Effector CD4-positive, alpha-beta T cell (primary cell): ENCODE results near the gene BIRC7.
"Not testable (repeated sequence)": the region's sequence is repeated elsewhere in the genome, so short reads cannot be mapped to it uniquely, and the experiment has no call there.

Experiments
- DNase-seq: peaks from one replicate; pipeline ENCODE4 v3.0.0-alpha.2; 2020

BIRC7 gene

DNA sequence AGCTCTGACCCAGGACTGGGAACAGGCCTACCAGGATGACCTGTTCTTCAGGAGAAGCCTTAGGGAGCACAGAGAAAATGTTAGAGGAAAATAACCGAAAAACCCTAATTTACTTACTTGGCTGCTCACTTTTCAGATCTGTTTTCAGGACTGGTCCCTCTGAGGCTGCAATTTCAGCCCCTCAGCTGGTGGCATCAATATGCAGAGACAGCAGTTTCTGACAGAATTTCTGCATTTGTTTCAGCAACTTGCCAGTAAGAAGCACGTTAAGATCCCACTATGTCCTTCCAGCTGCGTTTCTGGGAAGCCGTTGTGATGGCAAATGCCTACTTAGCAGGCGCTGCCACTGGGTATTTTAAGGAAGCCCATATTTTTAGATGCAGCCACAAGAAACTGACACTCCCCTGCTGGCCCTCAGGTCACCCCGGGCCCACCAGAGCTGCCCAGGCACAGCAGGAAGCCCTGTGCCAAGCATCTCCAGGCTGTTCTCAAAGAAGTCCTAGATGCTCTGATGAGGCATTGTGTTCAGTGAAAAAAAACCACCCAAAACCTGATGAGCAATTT, 27.3 kb upstream of the BIRC7 start:
- no peak for DNase-seq

DNA sequence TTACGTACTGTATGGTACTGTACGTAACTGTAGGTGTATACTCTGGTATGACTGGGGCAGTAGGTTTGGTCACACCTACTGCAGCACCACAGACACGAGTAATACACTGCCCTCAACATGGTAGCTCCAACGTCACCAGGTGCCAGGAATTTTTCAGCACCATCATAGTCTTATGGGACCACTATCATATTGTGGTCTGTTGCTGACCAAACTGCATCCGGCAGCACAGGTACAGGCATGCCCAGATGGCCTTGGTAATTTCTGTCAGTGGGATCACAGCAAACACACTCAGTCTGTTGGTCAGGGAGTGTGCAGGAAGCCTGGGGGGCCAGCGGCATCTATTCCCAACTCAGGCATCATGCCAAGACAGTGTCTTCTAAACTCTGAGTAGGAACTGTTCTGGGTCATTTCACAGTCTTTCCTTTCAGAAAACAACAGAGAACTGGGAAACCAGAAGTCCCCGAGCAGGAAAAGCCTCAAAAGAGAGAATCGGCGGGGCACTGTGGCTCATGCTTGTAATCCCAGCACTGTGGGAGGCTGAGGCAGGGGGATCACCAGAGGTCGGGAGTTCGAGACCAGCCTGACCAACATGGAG, 25.6 kb upstream of the BIRC7 start:
- no peak for DNase-seq

GRCh38 chr20:63212393-63212730, 23.3 kb upstream of the BIRC7 start:
- DNase-seq, result no peak

GRCh38 chr20:63212792-63213191, 22.9 kb upstream of the BIRC7 start:
- no peak for DNase-seq

DNA sequence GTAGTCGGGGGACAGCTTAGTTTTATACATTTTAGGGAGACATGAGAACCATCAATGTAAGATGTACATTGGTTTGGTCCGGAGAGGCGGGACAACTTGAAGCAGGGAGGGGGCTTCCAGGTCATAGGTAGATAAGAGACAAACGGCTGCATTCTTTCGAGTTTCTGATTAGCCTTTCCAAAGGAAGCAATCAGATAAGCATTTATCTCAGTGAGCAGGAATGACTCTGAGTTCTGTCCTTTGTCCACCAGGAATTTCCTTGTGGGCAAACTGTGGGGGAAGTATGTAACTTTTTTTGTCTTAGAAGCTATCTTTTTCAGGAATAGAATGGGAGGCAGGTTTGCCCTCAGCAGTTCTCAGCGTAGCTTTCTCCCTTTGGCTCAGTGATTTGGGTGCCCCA, 21.2 kb upstream of the BIRC7 start:
- no peak for DNase-seq

- no peak for DNase-seq
Observed at GRCh38 chr20:63215101-63216040, 20.3 kb upstream of the BIRC7 start.

DNA sequence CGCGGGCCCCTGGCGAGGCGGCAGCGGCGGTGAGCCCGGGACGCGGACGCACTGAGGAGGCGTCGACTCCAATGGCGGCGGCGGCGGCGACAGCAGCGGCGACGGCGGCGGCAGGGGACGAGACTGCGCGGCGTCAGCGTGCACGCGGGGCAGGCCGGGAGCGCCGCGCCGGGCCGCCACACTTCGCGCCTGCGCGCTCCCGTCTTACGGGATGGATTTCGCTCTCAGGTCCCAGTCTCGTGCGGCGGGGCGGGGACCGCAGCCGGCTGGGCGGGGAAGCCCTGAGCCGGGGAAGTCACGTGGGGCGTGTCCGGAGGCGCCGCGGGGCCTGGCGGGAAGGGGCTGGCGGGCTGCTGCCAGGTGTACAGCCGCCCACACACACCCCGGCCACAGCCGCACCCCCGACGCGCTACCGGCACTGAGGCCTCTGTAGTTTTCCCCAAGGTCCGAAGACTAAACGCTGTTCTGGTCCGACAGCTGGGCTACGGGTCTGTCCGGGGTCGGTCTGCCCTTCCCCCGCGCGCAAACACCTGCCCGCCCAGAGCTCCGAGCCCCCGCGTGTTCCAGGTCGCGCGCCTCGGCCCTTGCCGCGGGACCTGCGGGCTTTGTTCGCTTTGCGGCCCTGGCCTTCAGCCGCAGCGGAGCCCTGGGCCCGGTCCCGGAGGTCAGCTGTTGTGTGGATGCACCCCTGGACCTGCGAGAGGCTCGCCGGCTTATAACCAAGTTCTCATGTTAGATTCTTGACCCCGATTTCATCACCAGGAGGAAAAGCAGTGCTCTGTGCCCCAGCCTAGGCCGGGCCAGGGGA, 19.5 kb upstream of the BIRC7 start, which contains the start of gene YTHDF1:
Gene YTHDF1 (minus strand): TSS at position 91 of the 808 bp plus-strand sequence. CDS start 239 bp downstream, outside the sequence.
- peak; percentile 91 for DNase-seq

GRCh38 chr20:63216849-63217471, 18.7 kb upstream of the BIRC7 start:
- DNase-seq, result no peak

GRCh38 chr20:63217706-63218105, 18.0 kb upstream of the BIRC7 start:
- no peak for DNase-seq

DNA sequence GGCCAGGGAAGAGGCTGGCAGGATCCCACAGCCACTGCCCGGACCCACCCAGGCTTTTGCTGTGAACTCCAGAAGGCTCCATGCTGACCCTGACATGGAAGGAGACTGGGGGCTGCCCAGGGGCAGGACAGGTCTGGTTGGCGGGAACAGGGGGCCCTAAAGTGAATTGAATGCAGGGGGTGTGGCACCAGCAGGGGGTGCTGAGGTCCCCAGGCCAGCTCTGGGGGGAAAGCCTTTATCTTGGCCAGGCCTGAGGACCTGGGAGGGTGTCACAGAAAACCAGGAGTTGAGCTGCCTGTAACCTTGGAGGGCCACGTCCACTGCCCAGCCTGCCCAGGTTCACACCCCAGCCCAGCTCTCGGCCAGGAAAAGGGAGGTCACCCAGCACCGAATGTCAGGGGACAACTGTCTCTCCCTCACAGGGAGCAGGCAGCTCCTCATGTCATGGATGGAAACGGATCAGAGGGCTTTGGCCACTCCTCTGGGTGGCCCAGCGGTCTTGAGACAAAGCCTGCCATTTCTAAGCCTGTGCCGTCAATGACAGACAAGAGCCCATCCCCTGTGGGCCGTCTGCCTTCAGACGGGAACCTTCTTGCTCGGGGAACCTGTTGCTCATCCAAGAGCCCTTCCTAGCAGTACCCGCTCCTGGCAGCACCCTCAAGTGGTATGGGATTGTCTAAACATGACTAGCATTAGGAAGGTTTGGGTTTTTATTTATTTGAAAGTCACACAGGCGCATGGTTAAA, 16.8 kb upstream of the BIRC7 start:
- DNase-seq, result no peak

DNA sequence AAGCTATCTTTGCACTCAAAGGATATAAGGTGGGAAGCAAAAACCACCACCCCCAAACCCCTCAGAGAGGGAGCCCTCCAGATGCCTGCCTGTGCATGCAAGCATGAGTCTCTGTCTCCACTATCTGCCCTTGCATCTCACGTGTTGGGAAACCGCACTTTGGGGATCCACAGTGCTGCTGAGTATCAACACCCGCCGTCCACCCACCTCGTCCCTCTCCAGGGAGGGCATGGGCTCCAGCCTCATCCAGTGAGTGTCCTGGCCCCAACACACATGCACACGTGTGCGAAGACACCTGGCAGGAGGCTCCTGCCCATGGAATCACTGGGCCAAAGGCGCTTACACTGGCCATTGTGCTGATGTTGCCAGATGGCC, 16.3 kb upstream of the BIRC7 start:
- no peak for DNase-seq

DNA sequence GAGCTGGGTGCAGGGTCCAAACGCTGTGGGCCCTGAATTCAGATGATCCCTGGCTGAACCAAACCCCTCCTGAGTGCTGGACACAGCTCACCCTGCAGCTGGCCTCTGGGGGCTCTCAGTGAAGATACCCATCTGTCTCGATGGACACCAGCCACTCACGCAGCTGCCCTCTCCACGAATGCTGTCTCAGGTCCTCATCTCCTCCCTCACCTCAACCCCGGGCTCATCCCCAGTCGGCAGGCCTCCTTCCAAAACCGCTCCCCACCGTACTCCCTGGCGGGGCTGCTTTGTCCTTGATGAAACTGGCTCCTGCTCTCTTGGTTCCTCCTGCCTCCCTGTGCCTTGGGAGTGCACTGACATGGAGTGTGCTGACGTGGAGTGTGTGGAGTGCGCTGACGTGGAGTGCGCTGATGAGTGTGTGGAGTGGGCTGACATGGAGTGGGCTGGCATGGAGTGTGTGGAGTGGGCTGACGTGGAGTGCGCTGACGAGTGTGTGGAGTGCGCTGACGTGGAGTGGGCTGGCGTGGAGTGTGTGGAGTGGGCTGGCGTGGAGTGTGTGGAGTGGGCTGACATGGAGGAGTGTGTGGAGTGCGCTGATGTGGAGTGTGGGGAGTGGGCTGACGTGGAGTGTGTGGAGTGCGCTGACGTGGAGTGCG, 15.7 kb upstream of the BIRC7 start:
- DNase-seq, result no peak

DNA sequence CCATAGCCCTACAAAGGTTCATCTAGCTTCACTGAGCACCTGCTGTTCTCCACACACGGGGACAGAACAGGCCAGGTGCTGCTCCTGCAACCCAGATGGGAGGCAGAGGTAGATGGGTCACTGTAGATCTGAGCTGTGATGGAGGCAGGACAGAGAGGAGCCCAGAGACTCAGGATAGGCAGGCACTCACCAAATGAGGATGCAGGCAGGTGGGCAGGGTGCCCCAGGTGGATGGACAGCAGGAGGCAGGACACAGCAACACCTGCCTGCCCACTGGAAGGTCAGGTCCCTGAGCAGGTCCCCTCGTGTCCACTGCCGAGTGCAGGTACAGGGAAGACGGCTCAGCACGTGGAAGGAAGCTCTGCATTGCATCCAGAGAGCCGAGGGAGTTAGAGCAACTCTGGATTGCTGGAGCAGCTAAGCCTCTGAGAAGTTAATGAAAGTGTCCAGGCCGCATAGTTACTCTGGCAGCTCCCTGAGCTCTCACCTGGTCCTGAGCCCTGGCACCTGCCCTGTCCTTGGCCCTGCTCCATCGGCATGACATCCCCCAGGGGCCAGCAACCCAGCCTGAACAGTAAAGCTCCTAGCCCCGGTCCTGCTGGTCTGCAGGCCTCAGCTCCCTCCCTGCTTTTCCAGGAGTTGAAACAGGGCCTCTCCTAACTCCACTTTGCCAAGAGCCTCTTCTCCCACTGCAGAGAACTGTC, 14.9 kb upstream of the BIRC7 start:
- no peak for DNase-seq

- not testable (repeated sequence) for DNase-seq
Observed at GRCh38 chr20:63221400-63222053, 14.2 kb upstream of the BIRC7 start.

GRCh38 chr20:63222541-63222940, 13.2 kb upstream of the BIRC7 start:
- DNase-seq, result no peak

- DNase-seq, result peak; percentile 43
Observed at GRCh38 chr20:63223121-63223825, 12.4 kb upstream of the BIRC7 start.

DNA sequence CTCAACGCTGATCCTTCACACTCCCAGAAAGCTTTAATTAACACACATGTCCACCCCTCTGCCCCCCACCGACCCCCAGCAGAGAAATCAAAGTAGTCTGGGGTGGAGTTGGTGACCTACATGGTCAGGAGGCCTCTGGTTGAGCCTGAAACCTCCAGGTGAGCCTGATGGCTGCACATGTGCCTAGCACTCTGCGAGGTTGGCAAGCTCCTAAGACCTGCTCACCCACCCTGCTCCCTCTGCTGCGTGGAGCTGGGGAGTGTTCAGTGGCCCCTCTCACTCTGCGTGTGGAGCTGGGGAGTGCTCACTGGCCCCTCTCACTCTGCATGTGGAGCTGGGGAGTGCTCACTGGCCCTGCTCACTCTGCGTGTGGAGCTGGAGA, 11.9 kb upstream of the BIRC7 start:
- DNase-seq, result no peak

DNA sequence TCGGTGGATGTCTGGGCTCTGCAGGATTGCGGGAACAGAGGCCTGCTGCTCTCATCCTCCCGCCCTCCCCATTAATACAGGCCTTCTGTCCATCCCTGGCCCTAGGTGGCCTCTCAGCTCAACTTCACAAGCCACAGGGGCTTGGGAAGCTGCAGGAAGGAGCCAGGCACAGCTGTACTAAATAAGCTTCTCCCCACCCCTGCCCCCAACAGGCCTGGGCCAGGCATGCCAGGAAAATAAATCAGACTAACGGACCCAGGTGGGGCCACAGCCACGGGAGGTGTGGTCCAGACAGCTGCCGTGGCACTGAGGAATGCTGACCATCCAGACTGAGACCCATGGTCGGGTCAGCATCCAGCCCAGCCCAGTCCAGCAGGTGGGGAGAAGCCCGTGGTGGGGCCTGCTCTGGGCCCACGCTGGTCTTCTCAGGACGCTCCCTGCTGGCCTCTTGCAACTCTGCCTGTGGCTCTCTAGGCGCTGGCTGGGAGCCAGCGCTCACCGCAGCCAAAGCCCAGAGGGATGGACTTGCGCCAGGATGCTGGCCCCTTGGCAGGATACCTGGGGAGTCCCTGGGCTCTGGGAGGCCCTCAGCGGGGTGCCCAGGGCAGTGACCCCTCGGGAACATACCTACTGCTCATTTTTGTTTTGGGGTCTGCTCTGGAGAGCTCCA, 11.2 kb upstream of the BIRC7 start:
- no peak for DNase-seq

- DNase-seq, result no peak
Observed at GRCh38 chr20:63225082-63225454, 10.6 kb upstream of the BIRC7 start.
